ENCODE data around the gene CLN3.
"Not testable (repeated sequence)": the region's sequence is repeated elsewhere in the genome, so short reads cannot be mapped to it uniquely, and the experiment has no call there.

Gene CLN3

GRCh38 chr16:28513484-28514181 lies 21.8 kb upstream of the CLN3 start:
- no peak for DNase-seq (ENCODE audit: low read depth)

- DNase-seq (ENCODE audit: low read depth) = no peak
Observed at GRCh38 chr16:28511801-28512789, 20.2 kb upstream of the CLN3 start.

GRCh38 chr16:28511031-28511430 lies 19.2 kb upstream of the CLN3 start:
- DNase-seq (ENCODE audit: low read depth) = no peak

DNA sequence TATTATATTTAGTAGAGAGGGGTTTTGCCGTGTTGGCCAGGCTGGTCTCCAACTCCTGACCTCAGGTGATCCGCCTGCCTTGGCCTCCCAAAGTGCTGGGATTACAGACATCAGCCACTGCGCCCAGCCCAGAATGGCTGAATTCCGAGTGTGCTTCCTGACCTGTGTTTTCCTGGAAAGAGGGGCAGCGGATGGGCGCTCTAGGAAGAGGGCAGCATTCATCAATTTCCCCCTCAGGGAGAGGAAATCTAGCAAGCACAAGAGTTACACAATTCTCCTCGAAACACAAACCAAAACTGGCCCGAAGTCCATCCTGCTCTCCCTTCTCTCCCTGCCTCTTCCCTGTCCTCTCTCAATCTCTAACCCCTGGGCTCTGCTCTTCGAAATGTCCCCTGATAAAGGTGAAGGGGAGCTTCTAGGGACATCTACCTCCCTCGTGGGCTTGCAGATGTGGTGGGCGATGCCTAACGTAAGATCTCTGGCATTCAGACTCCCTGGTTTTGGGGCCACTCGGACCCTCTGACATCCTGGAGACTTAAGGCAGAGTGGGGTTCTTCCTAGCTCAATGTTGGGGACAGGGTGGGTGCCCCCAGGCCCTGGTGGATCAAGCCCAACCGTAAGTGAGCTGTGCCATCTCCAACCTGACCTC lies 13.7 kb upstream of the CLN3 start:
- DNase-seq (ENCODE audit: low read depth) = no peak

DNA sequence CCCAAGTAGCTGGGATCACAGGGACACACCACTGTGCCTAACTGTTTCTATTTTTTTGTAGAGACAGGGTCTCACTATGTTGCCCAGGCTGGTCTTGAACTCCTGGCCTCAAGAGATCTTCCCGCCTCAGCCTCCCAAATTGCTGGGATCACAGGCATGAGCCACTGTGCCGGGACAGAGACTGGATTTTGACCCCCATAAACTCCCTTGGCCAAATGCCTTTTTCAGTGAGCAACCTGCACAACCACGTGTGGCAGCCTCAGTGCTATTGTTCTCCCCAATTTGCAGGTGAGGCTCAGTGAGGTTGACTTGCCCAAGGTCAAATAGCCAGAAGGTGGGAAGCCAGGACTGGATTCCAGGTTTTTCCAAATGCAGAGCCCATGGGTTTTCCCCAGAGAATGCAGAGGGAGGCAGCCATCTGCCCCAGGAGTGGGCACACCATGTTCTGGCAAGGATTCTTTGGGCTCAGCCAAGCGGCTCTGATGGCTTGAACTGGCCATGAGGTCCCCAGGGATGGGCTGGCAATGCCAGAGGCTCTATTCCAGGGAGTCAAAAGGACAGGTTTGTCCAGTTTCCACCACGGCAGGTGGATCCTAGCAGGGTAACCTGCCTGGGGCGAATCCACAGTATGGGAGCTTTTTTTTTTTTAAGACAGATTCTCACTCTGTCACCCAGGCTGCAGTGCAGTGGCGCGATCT lies 13.0 kb upstream of the CLN3 start:
- no peak for DNase-seq (ENCODE audit: low read depth)

DNA sequence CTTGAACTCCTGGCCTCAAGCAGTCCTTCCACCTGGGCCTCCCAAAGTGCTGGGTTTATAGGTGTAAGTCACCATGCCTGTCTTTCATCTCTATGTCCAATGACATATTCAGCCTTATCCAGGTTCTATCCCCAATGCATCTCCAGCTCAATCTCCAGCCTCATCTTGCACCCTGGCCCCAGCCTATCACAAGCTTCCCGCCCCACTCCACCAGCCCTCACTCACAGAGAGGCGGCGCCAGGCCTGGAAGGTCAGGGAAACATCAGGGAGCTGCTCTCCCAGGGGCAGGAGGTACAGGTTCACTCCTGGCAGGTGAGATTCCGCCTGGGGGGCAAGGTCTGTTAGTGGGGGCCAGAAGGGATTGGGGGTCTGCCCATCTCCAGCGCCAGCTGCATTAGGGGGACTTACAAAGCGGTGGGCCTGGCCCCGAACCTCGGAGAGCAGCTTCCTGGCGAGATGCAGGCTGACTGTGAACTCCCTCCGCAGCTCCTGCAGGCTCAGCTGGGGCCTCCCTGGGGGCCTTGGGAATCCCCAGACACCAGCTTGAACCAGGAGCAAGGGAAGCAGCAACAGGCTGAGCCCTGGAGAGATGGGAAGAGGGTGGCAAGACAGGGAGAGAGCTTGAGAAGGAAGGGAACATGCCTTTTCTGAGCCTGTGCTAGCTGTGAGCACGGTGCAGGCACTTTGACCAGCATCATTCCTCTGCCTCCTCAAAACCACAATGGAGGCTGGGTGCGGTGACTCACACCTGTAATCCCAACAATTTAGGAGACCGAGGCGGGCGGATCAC lies 11.8 kb upstream of the CLN3 start:
- DNase-seq (ENCODE audit: low read depth) = no peak

GRCh38 chr16:28502290-28502689 lies 10.4 kb upstream of the CLN3 start:
- no peak for DNase-seq (ENCODE audit: low read depth)

- DNase-seq (ENCODE audit: low read depth) = no peak
Observed at GRCh38 chr16:28501258-28502232, 9.7 kb upstream of the CLN3 start.

- DNase-seq (ENCODE audit: low read depth) = not testable (repeated sequence)
Observed at GRCh38 chr16:28500476-28501180, 8.8 kb upstream of the CLN3 start.

GRCh38 chr16:28499854-28500253 lies 8.0 kb upstream of the CLN3 start:
- DNase-seq (ENCODE audit: low read depth) = no peak

- no peak for DNase-seq (ENCODE audit: low read depth)
Observed at GRCh38 chr16:28498666-28499381, 7.0 kb upstream of the CLN3 start.

DNA sequence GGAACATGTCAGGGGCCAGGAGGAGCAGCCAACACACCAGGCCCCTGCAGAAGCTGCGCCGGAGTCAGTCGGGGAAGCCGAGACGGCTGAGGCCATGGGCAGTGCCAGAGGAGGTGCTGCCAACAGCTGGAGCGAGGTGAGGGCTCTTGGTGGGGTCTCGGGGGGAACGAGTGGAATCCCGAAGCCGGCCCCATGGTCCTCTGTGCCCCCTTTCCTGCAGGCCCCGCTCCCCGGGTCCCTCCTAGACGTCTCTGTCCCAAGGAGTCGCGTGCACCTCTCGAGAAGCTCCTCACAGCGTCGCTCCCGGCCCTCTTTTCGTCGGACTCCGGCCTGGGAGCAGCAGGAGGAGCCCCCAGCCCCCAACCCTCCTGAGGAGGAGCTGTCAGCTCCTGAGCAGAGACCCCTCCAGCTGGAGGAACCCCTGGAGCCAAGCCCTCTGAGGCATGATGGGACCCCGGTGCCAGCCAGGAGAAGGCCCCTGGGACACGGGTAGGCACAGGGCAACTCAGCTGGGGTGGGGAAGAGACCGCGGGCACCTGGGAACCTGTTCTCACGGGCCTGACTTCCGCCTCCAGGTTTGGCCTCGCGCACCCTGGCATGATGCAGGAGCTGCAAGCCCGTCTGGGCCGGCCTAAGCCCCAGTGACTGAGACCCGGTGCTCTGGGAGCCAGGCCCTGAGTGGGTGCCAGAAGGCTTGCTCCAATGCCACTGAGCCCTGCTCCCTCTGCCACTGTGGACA lies 6.2 kb upstream of the CLN3 start:
- no peak for DNase-seq (ENCODE audit: low read depth)

DNA sequence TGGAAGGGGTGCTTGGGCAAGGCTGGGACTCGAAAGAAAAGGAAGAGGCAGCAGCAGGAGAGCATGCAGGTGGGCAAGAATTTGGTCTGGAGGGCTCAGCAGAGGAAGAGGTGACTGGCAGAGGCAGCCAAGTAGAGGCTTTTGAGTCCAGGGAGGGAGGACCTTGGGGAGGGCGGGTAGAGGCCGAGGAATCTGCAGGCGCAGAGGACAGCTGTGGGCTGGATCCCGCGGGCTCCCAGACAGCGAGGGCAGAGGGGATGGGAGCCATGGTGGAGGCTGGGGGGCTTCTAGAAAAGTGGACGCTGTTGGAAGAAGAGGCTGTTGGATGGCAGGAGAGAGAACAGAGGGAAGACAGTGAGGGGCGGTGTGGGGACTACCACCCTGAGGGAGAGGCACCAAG lies 5.5 kb upstream of the CLN3 start:
- no peak for DNase-seq (ENCODE audit: low read depth)

DNA sequence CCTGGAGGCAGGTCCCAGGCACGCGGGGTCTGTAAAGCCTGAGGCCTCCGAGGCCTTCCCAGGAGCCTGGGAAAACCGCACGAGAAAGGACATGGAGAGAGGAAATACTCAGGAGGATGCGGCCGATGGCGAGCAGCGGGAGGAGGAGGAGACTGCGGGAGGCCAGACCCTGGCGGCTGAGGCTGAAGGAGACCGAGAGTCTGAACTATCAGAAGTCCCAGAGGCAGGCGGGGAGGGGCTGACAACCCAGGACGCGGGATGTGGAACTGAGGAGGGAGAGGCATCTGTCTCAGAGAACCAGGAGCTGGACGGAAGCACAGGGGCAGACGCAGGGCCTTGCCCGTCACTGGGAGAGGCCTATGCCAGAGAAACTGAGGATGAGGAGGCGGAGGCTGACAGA lies 5.0 kb upstream of the CLN3 start:
- no peak for DNase-seq (ENCODE audit: low read depth)

- DNase-seq (ENCODE audit: low read depth) = no peak
Observed at GRCh38 chr16:28495795-28496749, 4.2 kb upstream of the CLN3 start.

DNA sequence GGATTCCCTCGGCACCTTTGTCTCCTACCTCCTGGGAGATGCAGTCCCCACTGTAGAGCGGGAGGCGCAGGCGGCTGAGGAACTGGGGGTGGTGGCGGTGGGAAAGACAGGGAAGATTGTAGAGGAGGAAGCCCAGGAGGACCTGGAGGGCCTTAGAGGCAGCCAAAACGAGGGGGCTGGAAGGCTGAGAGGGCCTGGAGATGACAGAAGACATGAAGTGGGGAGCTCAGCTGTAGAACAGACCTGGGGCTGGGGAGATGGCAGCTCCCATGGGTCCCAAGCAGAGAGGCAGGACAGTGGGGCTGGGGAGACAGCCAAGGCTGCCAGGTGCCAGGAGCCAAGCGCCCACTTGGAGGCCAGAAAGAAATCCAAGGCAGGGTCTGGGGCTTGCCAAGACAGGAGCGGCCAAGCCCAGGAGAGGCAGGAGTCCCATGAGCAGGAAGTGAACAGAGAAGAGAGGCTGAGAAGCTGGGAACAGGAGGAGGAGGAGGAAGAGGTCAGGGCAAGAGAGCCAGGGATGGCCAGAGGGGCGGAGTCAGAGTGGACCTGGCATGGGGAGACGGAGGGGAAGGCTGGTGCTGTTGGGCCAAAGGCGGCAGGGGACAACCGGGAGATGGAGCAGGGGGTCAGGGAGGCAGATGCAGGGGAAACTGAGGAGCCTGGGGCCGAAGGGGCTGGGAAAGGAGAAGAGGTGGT lies 3.4 kb upstream of the CLN3 start:
- DNase-seq (ENCODE audit: low read depth) = no peak
